A549 (cell line): Measurements from ENCODE around the gene CHST11. TPM values are rescaled to one million over a fixed set of nuclear protein-coding genes. Genes with fewer than 3 reads are reported as not detected.

Source experiments
- ATAC-seq, 2 experiments: fragments of 200-7000 bp in 1 of 2; fragments of >200 bp in 1 of 2; cut with Nextera tagmentation in 1 of 2; cut with Tn5 transposase in 1 of 2; 3 replicates each; pipeline versions ENCODE4 v1.8.0 to v1.9.1; 2018 to 2020; ENCODE audit warnings: mild to moderate bottlenecking in 1 of 2, moderate library complexity in 1 of 2
- CTCF ChIA-PET: fragments of 300-600 bp; sonication (Branson Sonifier 250); formaldehyde crosslinking; extraction: SDS; loops from one replicate; lab custom pipeline; 2021; ENCODE audit warnings: antibody characterized with exemption, inconsistent platforms; lab: Yijun Ruan, JAX
- POLR2A ChIA-PET: fragments of 350-600 bp; formaldehyde crosslinking; extraction: SDS; loops from one replicate; lab custom pipeline; 2021; ENCODE audit warnings: antibody characterized with exemption, inconsistent platforms; lab: Yijun Ruan, JAX
- DNase-seq, 2 experiments: peaks; one replicate each; pipeline versions ENCODE4 v3.0.0 to v3.0.0-alpha.2; 2011 to 2016; ENCODE audit warnings: low read depth in 1 of 2, low spot score in 1 of 2
- FAIRE-seq: peaks from 2 replicates; lab custom pipeline; 2011; peaks lifted over from hg19 to GRCh38; lab: Jason Lieb, UNC
- H3K27ac ChIP-seq, 2 experiments: fragments of >200 bp; sonication (Bioruptor Twin); formaldehyde crosslinking; 3 replicates each; pipeline ENCODE4 v1.5.1; 2016 to 2017
- H3K4me1 ChIP-seq: fragments of >200 bp; sonication (Bioruptor Twin); formaldehyde crosslinking; 3 replicates; pipeline ENCODE4 v1.6.1; 2016
- H3K4me2 ChIP-seq: fragments of >200 bp; sonication (Bioruptor Twin); formaldehyde crosslinking; 3 replicates; pipeline ENCODE4 v1.6.1; 2016
- H3K4me3 ChIP-seq: fragments of >200 bp; sonication (Bioruptor Twin); formaldehyde crosslinking; 3 replicates; pipeline ENCODE4 v1.5.1; 2016
- H3K9me3 ChIP-seq: fragments of >200 bp; sonication (Bioruptor Twin); formaldehyde crosslinking; 3 replicates; pipeline ENCODE4 v1.6.1; 2016
- CBX2 ChIP-seq: fragments of 200-600 bp; sonication (generic); IDR thresholded peaks from 2 replicates; pipeline ENCODE4 v1.6.1; 2016; ENCODE audit warnings: low read depth, mild to moderate bottlenecking, borderline replicate concordance
- CTCF ChIP-seq: fragments of >200 bp; sonication (Bioruptor Twin); formaldehyde crosslinking; IDR thresholded peaks from 3 replicates; pipeline ENCODE4 v1.5.1; 2016
- EHMT2 ChIP-seq: fragments of 200-600 bp; sonication (generic); IDR thresholded peaks from 2 replicates; pipeline ENCODE4 v1.6.1; 2016; ENCODE audit warnings: antibody characterized with exemption, low read depth, mild to moderate bottlenecking, moderate library complexity
- EP300 ChIP-seq, 2 experiments: fragments of >200 bp; sonication (Bioruptor Twin); formaldehyde crosslinking; IDR thresholded peaks; 2 replicates in 1 of 2; 3 replicates in 1 of 2; pipeline ENCODE4 v1.6.1; 2016 to 2017
- ESRRA ChIP-seq: fragments of 150-350 bp; IDR thresholded peaks from 2 replicates; pipeline ENCODE4 v1.6.1; 2014; ENCODE audit warnings: mild to moderate bottlenecking, low read length, borderline replicate concordance
- FOSL2 ChIP-seq, 2 experiments: fragments of 450-650 bp in 1 of 2; fragments of >200 bp in 1 of 2; sonication (Bioruptor Twin) in 1 of 2; formaldehyde crosslinking; IDR thresholded peaks; 2 replicates each; pipeline versions ENCODE4 v1.5.0 to v1.6.1; 2016 to 2020; ENCODE audit warnings: mild to moderate bottlenecking in 1 of 2, moderate library complexity in 1 of 2
- GATA3 ChIP-seq: IDR thresholded peaks from 2 replicates; pipeline ENCODE4 v1.6.1; 2012; ENCODE audit warnings: borderline replicate concordance
- HEYL ChIP-seq: fragments of 250-450 bp; sonication (Bioruptor Pico); IDR thresholded peaks from 2 replicates; pipeline ENCODE4 v1.8.0; 2021; ENCODE audit warnings: mild to moderate bottlenecking, moderate library complexity
- HOXB13 ChIP-seq: fragments of 250-450 bp; sonication (Bioruptor Pico); IDR thresholded peaks from 2 replicates; pipeline ENCODE4 v1.5.0; 2020; ENCODE audit warnings: low read depth, mild to moderate bottlenecking, moderate library complexity
- JUN ChIP-seq, 2 experiments: fragments of >200 bp; sonication (Bioruptor Twin); formaldehyde crosslinking; IDR thresholded peaks; 2 replicates in 1 of 2; 3 replicates in 1 of 2; pipeline ENCODE4 v1.6.1; 2016 to 2017
- KDM1A ChIP-seq: fragments of 200-600 bp; sonication (generic); IDR thresholded peaks from 2 replicates; pipeline ENCODE4 v1.6.1; 2016; ENCODE audit warnings: low read depth, mild to moderate bottlenecking
- MAFK ChIP-seq: fragments of 450-650 bp; IDR thresholded peaks from 2 replicates; pipeline ENCODE4 v1.6.1; 2014; ENCODE audit not compliant: partially characterized antibody
- MYC ChIP-seq: IDR thresholded peaks from 2 replicates; pipeline ENCODE4 v1.6.1; 2012; ENCODE audit warnings: mild to moderate bottlenecking, inconsistent platforms, low read length, improper control_type of control experiment, borderline replicate concordance
- NFE2L2 ChIP-seq: fragments of 150-350 bp; conservative IDR thresholded peaks from 2 replicates; pipeline ENCODE4 v1.6.1; 2014; ENCODE audit warnings: low read length
- NPAS2 ChIP-seq: fragments of 250-450 bp; sonication (Bioruptor Pico); IDR thresholded peaks from 2 replicates; pipeline ENCODE4 v1.8.0; 2022; ENCODE audit warnings: mild to moderate bottlenecking, moderate library complexity, borderline replicate concordance
- NR3C1 ChIP-seq: fragments of >200 bp; sonication (Bioruptor Twin); formaldehyde crosslinking; IDR thresholded peaks from 3 replicates; pipeline ENCODE4 v1.6.1; 2017
- RAD21 ChIP-seq, 2 experiments: fragments of >200 bp in 1 of 2; sonication (Bioruptor Twin) in 1 of 2; formaldehyde crosslinking in 1 of 2; IDR thresholded peaks in 1 of 2; conservative IDR thresholded peaks in 1 of 2; 2 replicates in 1 of 2; 3 replicates in 1 of 2; pipeline ENCODE4 v1.6.1; 2012 to 2018; ENCODE audit warnings: inconsistent platforms in 1 of 2
- RCOR1 ChIP-seq: fragments of 150-350 bp; IDR thresholded peaks from 2 replicates; pipeline ENCODE4 v1.6.1; 2014; ENCODE audit warnings: antibody characterized with exemption, low read length, low read depth
- RFX5 ChIP-seq: fragments of 450-650 bp; IDR thresholded peaks from 2 replicates; pipeline ENCODE4 v1.7.1; 2014; ENCODE audit warnings: antibody characterized with exemption, mild to moderate bottlenecking, moderate library complexity
- SMC3 ChIP-seq: fragments of >200 bp; sonication (Bioruptor Twin); formaldehyde crosslinking; IDR thresholded peaks from 3 replicates; pipeline ENCODE4 v1.6.1; 2018; ENCODE audit warnings: inconsistent platforms
- SREBF2 ChIP-seq: fragments of 450-650 bp; IDR thresholded peaks from 2 replicates; pipeline ENCODE4 v1.6.1; 2014; ENCODE audit warnings: mild to moderate bottlenecking, moderate library complexity
- TP53 ChIP-seq: fragments of 250-450 bp; sonication (Bioruptor Pico); IDR thresholded peaks from 2 replicates; pipeline ENCODE4 v1.5.0; 2021; ENCODE audit warnings: mild to moderate bottlenecking, moderate library complexity
- ZC3H11A ChIP-seq: fragments of 450-650 bp; IDR thresholded peaks from 2 replicates; pipeline ENCODE4 v1.6.1; 2014; ENCODE audit warnings: antibody characterized with exemption, mild to moderate bottlenecking
- ZNF302 ChIP-seq: fragments of 250-450 bp; sonication (Bioruptor Pico); IDR thresholded peaks from 2 replicates; pipeline ENCODE4 v1.9.0; 2021; ENCODE audit warnings: inconsistent platforms, mild to moderate bottlenecking, moderate library complexity
- WGBS: methylation state at CpG from one replicate; pipeline ENCODE4 v1.1.6; 2017; ENCODE audit errors: missing lambda C conversion rate; 5-methylcytosine and 5-hydroxymethylcytosine counted together
- polyA minus RNA-seq: library from RNA; depleted of rRNA, polyadenylated mRNA; stranded (reverse); fragments of >200 nt; gene quantifications from 2 replicates; pipeline ENCODE4 v1.2.3, GENCODE V29; 2011; rRNA and poly(A)+ RNA removed
- polyA plus RNA-seq, 4 experiments: library from polyadenylated mRNA; depleted of rRNA in 3 of 4; stranded (reverse); fragments of >200 nt; fragmentation: RNase III in 1 of 4; extraction: RNeasy Plus Mini Kit Qiagen cat#74134 plus additional on column Dnase treatment in 1 of 4; gene quantifications; 2 replicates in 3 of 4; 3 replicates in 1 of 4; pipeline ENCODE4 v1.2.3, GENCODE V29; 2011 to 2017
- TF ChIP-seq, protein P1 (sequence below): IDR thresholded peaks from 2 replicates; pipeline ENCODE4 v1.6.1; 2012
- TF ChIP-seq, protein P2 (sequence below): IDR thresholded peaks from 2 replicates; pipeline ENCODE4 v1.6.1; 2012
- TF ChIP-seq, protein P3 (sequence below): fragments of >200 bp; sonication (Bioruptor Twin); formaldehyde crosslinking; IDR thresholded peaks from 3 replicates; pipeline ENCODE4 v1.6.1; 2016

The CHST11 gene
- polyA plus RNA-seq (2011; rRNA removed), result 21.8 and 24.0 TPM in 2 replicates
- polyA plus RNA-seq (2012; cell fraction: cytosol; rRNA removed), result 56.7 and 58.5 TPM in 2 replicates
- 68.8 and 95.1 TPM in 2 replicates for polyA plus RNA-seq (2012; cell fraction: nucleus; rRNA removed)
- polyA plus RNA-seq (2017; fragmentation: RNase III; extraction: RNeasy Plus Mini Kit Qiagen cat#74134 plus additional on column Dnase treatment), result 19.2 to 21.2 TPM (median 20.2 TPM) in 3 replicates
- 25.4 and 30.0 TPM in 2 replicates for polyA minus RNA-seq

DNA sequence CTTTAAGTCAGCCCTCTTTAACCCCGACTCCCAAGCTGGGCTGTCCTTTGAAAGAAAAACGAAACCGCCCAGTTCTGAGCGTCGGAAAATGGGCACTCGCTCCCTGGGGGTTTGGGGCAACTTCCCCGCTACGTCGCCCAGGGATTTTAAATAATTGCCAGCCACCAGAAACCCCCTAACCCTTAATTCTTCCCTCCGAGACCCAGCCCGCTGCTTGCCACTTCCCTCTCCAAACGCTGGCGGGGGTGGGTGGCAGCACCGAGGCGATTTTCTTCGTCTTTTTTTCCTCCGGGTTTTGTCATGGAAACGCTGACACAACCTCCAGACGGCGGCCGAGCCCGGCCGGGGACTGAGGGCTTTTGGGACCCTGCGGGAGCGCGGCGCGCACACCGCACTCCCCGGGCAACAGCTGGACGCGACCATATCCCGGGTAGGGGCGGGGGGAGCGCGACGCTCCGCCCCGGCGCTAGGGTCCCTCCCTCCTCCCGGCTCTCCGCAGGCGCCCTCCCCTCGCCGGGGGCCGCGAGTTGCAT, at the start of gene CHST11:
TSS of gene CHST11 (plus strand) at position 532 of the 533 bp plus-strand sequence.
- ChIA-PET CTCF (interaction anchor here (0.7 to 5.9 kb wide), 23 partner anchors 10 to 825 kb away, joined by 3 to 34 read pairs (median 4); no protein-coding TSS in a partner anchor), POLR2A (interaction anchor here (0.6 to 1.5 kb wide), 4 partner anchors 11 to 154 kb away, joined by 3 to 8 read pairs (median 6); no protein-coding TSS in a partner anchor)
- peak within 1 kb of the TSS; percentile 87 for H3K4me3 ChIP-seq
- peaks cover 33% of the 10 kb centered on the region for H3K4me1 ChIP-seq
- WGBS, result 1% methylated on average over 23 of the region's 47 CpGs
- TF ChIP-seq, protein P1, sequence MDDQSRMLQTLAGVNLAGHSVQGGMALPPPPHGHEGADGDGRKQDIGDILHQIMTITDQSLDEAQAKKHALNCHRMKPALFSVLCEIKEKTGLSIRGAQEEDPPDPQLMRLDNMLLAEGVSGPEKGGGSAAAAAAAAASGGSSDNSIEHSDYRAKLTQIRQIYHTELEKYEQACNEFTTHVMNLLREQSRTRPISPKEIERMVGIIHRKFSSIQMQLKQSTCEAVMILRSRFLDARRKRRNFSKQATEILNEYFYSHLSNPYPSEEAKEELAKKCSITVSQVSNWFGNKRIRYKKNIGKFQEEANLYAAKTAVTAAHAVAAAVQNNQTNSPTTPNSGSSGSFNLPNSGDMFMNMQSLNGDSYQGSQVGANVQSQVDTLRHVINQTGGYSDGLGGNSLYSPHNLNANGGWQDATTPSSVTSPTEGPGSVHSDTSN, result no peak
- TF ChIP-seq EHMT2 (no peak), SMC3 (peak; percentile 47), GATA3 (peak; percentile 34), ZC3H11A (no peak), NPAS2 (no peak), RAD21 (conservative IDR thresholded peaks at IDR 0.05 in 1 of 2, IDR thresholded peaks at IDR 0.05 in 1 of 2) (peak in 1 of 2 experiments; percentile 28; a peak in 1 of 5 replicates), RFX5 (no peak), KDM1A (no peak), HOXB13 (CRISPR knock-in tag) (no peak), MYC (no peak), FOSL2 (IDR thresholded peaks at IDR 0.05) (no peak), FOSL2 (CRISPR knock-in tag; IDR thresholded peaks at IDR 0.05) (no peak), JUN (IDR thresholded peaks at IDR 0.05) (no peak), MAFK (no peak), HEYL (CRISPR knock-in tag) (no peak), EP300 (IDR thresholded peaks at IDR 0.05) (0 out of 5 replicates have a peak, but pooled peaks of 1 of the 2 experiments have one; percentile 15), NR3C1 (no peak)
- TF ChIP-seq, protein P2, sequence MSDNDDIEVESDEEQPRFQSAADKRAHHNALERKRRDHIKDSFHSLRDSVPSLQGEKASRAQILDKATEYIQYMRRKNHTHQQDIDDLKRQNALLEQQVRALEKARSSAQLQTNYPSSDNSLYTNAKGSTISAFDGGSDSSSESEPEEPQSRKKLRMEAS, result peak; percentile 46; the same call in 1 of the 2 replicates
- ATAC-seq, result peak; percentile 80 to 83
- peak within 1 kb of the TSS; percentile 91 to 96 for H3K27ac ChIP-seq
- H3K4me2 ChIP-seq, result peak within 1 kb of the TSS; percentile 85
- peak; percentile 86 to 95 for DNase-seq
- no peak for FAIRE-seq
- H3K9me3 ChIP-seq, result no peaks in the 10 kb centered on the region

GRCh38 chr12:104407438-104407837, 49.3 kb upstream of the CHST11 start:
- CTCF ChIA-PET, result interaction anchor here (1.1 to 3.2 kb wide), 3 partner anchors 18 to 470 kb away, joined by 3 to 18 read pairs (median 4); no protein-coding TSS in a partner anchor
- DNase-seq (no peak), FAIRE-seq (no peak), ATAC-seq (no peak)
- no peak overlapping the region for H3K4me3 ChIP-seq
- no peak overlapping the region; the same call in 2 of the 3 replicates for H3K4me2 ChIP-seq
- peaks cover 10% of the 10 kb centered on the region; the same call in 1 of the 3 replicates for H3K9me3 ChIP-seq
- TF ChIP-seq TP53, result no peak
- no peak for TF ChIP-seq CBX2
- TF ChIP-seq, protein P3, sequence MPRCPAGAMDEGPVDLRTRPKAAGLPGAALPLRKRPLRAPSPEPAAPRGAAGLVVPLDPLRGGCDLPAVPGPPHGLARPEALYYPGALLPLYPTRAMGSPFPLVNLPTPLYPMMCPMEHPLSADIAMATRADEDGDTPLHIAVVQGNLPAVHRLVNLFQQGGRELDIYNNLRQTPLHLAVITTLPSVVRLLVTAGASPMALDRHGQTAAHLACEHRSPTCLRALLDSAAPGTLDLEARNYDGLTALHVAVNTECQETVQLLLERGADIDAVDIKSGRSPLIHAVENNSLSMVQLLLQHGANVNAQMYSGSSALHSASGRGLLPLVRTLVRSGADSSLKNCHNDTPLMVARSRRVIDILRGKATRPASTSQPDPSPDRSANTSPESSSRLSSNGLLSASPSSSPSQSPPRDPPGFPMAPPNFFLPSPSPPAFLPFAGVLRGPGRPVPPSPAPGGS, result no peak
- TF ChIP-seq CTCF, result no peak
- TF ChIP-seq EHMT2, result no peak
- no peak for TF ChIP-seq ESRRA
- no peak for TF ChIP-seq KDM1A
- TF ChIP-seq NFE2L2, result no peak
- TF ChIP-seq ZNF302 (CRISPR knock-in tag), result no peak
- TF ChIP-seq, protein P1, result no peak
- TF ChIP-seq RCOR1, result no peak
- no peak for TF ChIP-seq SREBF2
- no peak for TF ChIP-seq EP300 (IDR thresholded peaks at IDR 0.05)
- TF ChIP-seq, all 56 proteins: peak for 0
- POLR2A ChIA-PET, result no interaction called here
- 89% methylated on average over 5 of the region's 5 CpGs for WGBS
- peak overlapping the region; percentile 32 to 86; a peak in 4 of 6 replicates for H3K27ac ChIP-seq
- H3K4me1 ChIP-seq, result peaks cover 35% of the 10 kb centered on the region
